OCI-LY7 (cell line): ENCODE data around the gene LBX2. TPM values are rescaled to one million over a fixed set of nuclear protein-coding genes. Genes with fewer than 3 reads are reported as not detected.

Experiments used
- BruUV-seq: library from RNA; stranded (reverse); fragments of 400-500 nt; replicated peaks from 2 replicates; lab custom pipeline; 2021; lab: Mats Ljungman, UMichigan
- CTCF ChIA-PET: fragments of 300-600 bp; sonication (Branson Sonifier 250); formaldehyde crosslinking; loops from one replicate; lab custom pipeline; 2022; ENCODE audit warnings: antibody characterized with exemption; ENCODE audit not compliant: unreplicated experiment; lab: Charles Lee
- POLR2A ChIA-PET: fragments of 300-600 bp; sonication (Branson Sonifier 250); formaldehyde crosslinking; loops from one replicate; lab custom pipeline; 2022; ENCODE audit warnings: antibody characterized with exemption; lab: Charles Lee
- DNase-seq: peaks from one replicate; pipeline ENCODE4 v3.0.0-alpha.2; 2015; ENCODE audit warnings: low spot score
- H2AFZ ChIP-seq: fragments of 200-600 bp; sonication (generic), shearing (Covaris generic); 2 replicates; pipeline ENCODE4 v1.6.1; 2014; ENCODE audit warnings: mild to moderate bottlenecking, antibody characterized with exemption, low read length, moderate library complexity
- H3K27ac ChIP-seq: fragments of 200-600 bp; sonication (generic); 2 replicates; pipeline ENCODE4 v1.5.1; 2014; ENCODE audit warnings: mixed run types, low read depth, mild to moderate bottlenecking, moderate library complexity, low read length, inconsistent platforms; ENCODE audit not compliant: poor library complexity, severe bottlenecking
- H3K36me3 ChIP-seq: fragments of 200-600 bp; sonication (generic); 2 replicates; pipeline ENCODE4 v1.6.1; 2014; ENCODE audit warnings: mild to moderate bottlenecking, antibody characterized with exemption, low read length, moderate library complexity, mixed read lengths; ENCODE audit not compliant: insufficient read depth
- H3K4me1 ChIP-seq: fragments of 200-600 bp; sonication (generic); 2 replicates; pipeline ENCODE4 v1.5.1; 2014; ENCODE audit warnings: mild to moderate bottlenecking, low read length; ENCODE audit not compliant: insufficient read depth, poor library complexity, severe bottlenecking
- H3K4me2 ChIP-seq: fragments of 200-600 bp; sonication (generic); 2 replicates; pipeline ENCODE4 v1.6.1; 2014; ENCODE audit warnings: mild to moderate bottlenecking, low read length
- H3K4me3 ChIP-seq: fragments of 200-600 bp; sonication (generic); 2 replicates; pipeline ENCODE4 v1.5.1; 2014; ENCODE audit warnings: mild to moderate bottlenecking, low read depth, low read length; ENCODE audit not compliant: poor library complexity, severe bottlenecking
- H3K79me2 ChIP-seq: fragments of 200-600 bp; sonication (generic); 2 replicates; pipeline ENCODE4 v1.6.1; 2016; ENCODE audit warnings: low read depth, mild to moderate bottlenecking, low read length, moderate library complexity, mixed read lengths; ENCODE audit not compliant: insufficient read depth
- H3K9me2 ChIP-seq: fragments of 200-600 bp; sonication (generic); 2 replicates; pipeline ENCODE4 v1.6.1; 2016; ENCODE audit warnings: mild to moderate bottlenecking, low read length, mixed read lengths; ENCODE audit not compliant: insufficient read depth
- H3K9me3 ChIP-seq: fragments of 200-600 bp; sonication (generic); 2 replicates; pipeline ENCODE4 v1.6.1; 2014; ENCODE audit warnings: mild to moderate bottlenecking, mixed run types, low read length, mixed read lengths
- H4K20me1 ChIP-seq: fragments of 200-600 bp; sonication (generic); 2 replicates; pipeline ENCODE4 v1.6.1; 2014; ENCODE audit warnings: mild to moderate bottlenecking, antibody characterized with exemption, low read length, moderate library complexity, mixed read lengths; ENCODE audit not compliant: insufficient read depth
- EZH2phosphoT487 ChIP-seq: fragments of 200-600 bp; sonication (generic); IDR thresholded peaks from 2 replicates; pipeline ENCODE4 v1.6.1; 2018; ENCODE audit warnings: low read depth, borderline replicate concordance, mild to moderate bottlenecking, mixed run types, antibody characterized with exemption, low read length, moderate library complexity, mixed read lengths
- intact Hi-C: fragments of 100-400 bp; cut with micrococcal nuclease; formaldehyde crosslinking; loops from one replicate; pipeline ENCODE4 v1.10.0; 2022; ENCODE audit not compliant: unreplicated experiment
- total RNA-seq, 2 experiments: library from RNA; depleted of rRNA in 1 of 2; stranded (reverse); fragments of >200 nt in 1 of 2; shearing (Covaris generic) in 1 of 2; gene quantifications; 2 replicates each; pipeline ENCODE4 v1.2.3, GENCODE V29; 2014 to 2022
- TF ChIP-seq, protein P1 (sequence below): fragments of 200-600 bp; sonication (generic); conservative IDR thresholded peaks from 2 replicates; pipeline ENCODE4 v1.5.1; 2014; ENCODE audit warnings: mild to moderate bottlenecking, antibody characterized with exemption, low read length, moderate library complexity, mixed read lengths

LBX2 gene
- total RNA-seq, 2 experiments from 2014 or later, result not detected

DNA sequence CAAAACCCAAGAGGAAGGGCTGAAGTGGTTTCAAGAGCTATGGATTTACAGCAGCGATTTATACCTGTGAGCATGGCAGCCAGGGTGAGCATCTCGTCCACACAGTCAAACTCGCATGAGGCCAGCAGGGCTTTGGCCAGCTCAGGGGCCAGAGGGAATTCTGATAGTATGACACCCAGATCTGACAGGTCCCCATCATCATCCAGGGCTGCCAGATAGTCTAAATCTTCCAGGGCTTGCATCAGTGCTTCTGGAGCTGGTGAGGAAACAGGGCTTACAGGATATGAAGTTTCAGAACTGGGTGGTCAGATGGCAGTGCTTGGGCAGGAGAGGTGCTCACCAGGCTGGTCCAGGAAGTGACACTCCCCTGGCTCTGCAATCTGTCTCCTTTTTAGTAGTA is 23.1 kb upstream of the LBX2 start:
- Histone ChIP-seq H3K4me1 (peaks cover 7% of the 10 kb centered on the region), H3K4me2 (no peak overlapping the region), H3K27ac (no peak overlapping the region), H3K4me3 (no peak overlapping the region), H3K36me3 (peaks cover 26% of the 10 kb centered on the region), H2AFZ (no peak overlapping the region), H3K79me2 (peaks cover 8% of the 10 kb centered on the region; the same call in 1 of the 2 replicates), H4K20me1 (no peaks in the 10 kb centered on the region), H3K9me3 (no peaks in the 10 kb centered on the region), H3K9me2 (no peaks in the 10 kb centered on the region)
- intact Hi-C loops, result no loop called here
- ChIA-PET CTCF (interaction anchor here (1.0 kb wide), 1 partner anchor 14 kb away, joined by 3 read pairs; no protein-coding TSS in a partner anchor), POLR2A (interaction anchor here (1.2 kb wide), 1 partner anchor 8 kb away, joined by 5 read pairs; no protein-coding TSS in a partner anchor)
- no TSS peak for BruUV-seq
- DNase-seq, result no peak
- TF ChIP-seq EZH2phosphoT487, result no peak
- TF ChIP-seq, protein P1, sequence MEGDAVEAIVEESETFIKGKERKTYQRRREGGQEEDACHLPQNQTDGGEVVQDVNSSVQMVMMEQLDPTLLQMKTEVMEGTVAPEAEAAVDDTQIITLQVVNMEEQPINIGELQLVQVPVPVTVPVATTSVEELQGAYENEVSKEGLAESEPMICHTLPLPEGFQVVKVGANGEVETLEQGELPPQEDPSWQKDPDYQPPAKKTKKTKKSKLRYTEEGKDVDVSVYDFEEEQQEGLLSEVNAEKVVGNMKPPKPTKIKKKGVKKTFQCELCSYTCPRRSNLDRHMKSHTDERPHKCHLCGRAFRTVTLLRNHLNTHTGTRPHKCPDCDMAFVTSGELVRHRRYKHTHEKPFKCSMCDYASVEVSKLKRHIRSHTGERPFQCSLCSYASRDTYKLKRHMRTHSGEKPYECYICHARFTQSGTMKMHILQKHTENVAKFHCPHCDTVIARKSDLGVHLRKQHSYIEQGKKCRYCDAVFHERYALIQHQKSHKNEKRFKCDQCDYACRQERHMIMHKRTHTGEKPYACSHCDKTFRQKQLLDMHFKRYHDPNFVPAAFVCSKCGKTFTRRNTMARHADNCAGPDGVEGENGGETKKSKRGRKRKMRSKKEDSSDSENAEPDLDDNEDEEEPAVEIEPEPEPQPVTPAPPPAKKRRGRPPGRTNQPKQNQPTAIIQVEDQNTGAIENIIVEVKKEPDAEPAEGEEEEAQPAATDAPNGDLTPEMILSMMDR, result no peak

DNA sequence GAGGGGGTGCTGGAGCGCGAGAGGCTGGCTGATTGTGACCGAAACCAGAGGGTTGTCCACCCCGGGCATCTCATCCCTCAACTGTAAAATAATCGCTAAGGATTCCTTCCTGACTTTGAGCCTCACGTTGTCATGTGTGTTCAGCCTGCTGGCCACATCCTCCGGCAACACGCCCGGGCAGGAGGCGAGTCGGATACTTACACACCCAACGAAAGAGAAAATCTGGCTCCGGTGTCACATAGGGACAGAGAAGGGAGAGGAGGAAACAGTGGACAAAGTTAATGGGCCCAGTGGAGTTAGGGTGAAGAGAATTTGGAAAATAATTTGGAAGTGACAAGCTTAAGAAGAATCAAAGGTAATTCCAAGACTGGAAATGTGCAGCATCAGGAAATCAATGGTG is 17.2 kb upstream of the LBX2 start:
- no peak overlapping the region for H3K4me3 ChIP-seq
- no peaks in the 10 kb centered on the region for H3K79me2 ChIP-seq
- POLR2A ChIA-PET, result no interaction called here
- H3K4me2 ChIP-seq, result no peak overlapping the region
- H3K27ac ChIP-seq, result no peak overlapping the region
- H3K9me2 ChIP-seq, result no peaks in the 10 kb centered on the region
- H4K20me1 ChIP-seq, result no peaks in the 10 kb centered on the region
- no peak for DNase-seq
- no peak for TF ChIP-seq EZH2phosphoT487
- TF ChIP-seq, protein P1, result no peak
- BruUV-seq, result no TSS peak
- intact Hi-C loops, result no loop called here
- H3K36me3 ChIP-seq, result no peaks in the 10 kb centered on the region
- no peak overlapping the region for H2AFZ ChIP-seq
- no peaks in the 10 kb centered on the region for H3K9me3 ChIP-seq
- CTCF ChIA-PET, result no interaction called here
- H3K4me1 ChIP-seq, result no peaks in the 10 kb centered on the region

DNA sequence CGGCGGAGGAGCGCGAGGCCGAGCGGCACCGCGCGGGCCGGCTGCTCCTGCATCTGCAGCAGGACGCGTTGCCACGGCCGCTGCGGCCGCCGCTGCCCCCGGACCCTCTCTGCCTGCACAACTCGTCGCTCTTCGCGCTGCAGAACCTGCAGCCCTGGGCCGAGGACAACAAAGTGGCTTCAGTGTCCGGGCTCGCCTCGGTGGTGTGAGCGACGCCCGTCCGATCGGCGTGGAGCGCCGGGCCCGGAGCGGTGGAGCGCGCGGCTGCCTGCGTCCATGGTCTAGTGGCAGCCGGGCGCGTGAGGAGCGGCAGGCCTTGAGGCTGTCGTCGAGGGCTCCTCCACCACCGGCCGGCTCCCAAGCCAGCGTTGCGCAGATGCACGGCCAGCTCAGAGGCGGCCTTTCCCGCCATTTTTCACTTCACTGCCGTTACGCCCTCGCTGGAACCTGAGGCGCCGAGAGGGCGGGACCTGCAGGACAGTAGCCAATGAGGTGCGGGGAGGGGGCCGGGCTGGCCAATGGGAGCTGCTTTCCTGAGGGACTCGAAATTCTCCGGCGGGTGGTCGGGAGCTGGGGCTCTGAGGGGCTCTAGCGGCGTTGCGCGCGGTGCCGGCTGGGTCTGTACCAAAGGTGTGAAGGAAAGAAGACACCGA is 16.7 kb upstream of the LBX2 start:
- ChIA-PET POLR2A (no interaction called here), CTCF (no interaction called here)
- H3K36me3 ChIP-seq, result no peaks in the 10 kb centered on the region
- H3K4me3 ChIP-seq, result no peak overlapping the region
- no peaks in the 10 kb centered on the region for H3K9me3 ChIP-seq
- no peak overlapping the region for H2AFZ ChIP-seq
- no peak overlapping the region for H3K27ac ChIP-seq
- H3K9me2 ChIP-seq, result no peaks in the 10 kb centered on the region
- DNase-seq, result no peak
- H4K20me1 ChIP-seq, result no peaks in the 10 kb centered on the region
- H3K4me2 ChIP-seq, result no peak overlapping the region
- no peak for TF ChIP-seq EZH2phosphoT487
- TF ChIP-seq, protein P1, result no peak
- intact Hi-C loops, result no loop called here
- no TSS peak for BruUV-seq
- no peaks in the 10 kb centered on the region for H3K4me1 ChIP-seq
- H3K79me2 ChIP-seq, result no peaks in the 10 kb centered on the region
